DND-41 (cell line): ENCODE measurements around the gene ABHD17A.

Experiments used
- CTCF ChIP-seq: IDR thresholded peaks from 2 replicates; pipeline ENCODE4 v1.5.1; 2012; ENCODE audit warnings: borderline replicate concordance, low read length, moderate library complexity, mild to moderate bottlenecking; ENCODE audit not compliant: poor library complexity, severe bottlenecking; ENCODE audit errors: extremely low read depth
- EZH2 ChIP-seq: IDR thresholded peaks from 3 replicates; pipeline ENCODE4 v1.6.1; 2012; ENCODE audit warnings: borderline replicate concordance, low read depth, mild to moderate bottlenecking, moderate library complexity, low read length, inconsistent platforms; ENCODE audit not compliant: severe bottlenecking

GRCh38 chr19:1912760-1913505, 27.6 kb upstream of the ABHD17A start:
- TF ChIP-seq CTCF: no peak
- no peak for TF ChIP-seq EZH2
